ENCODE results near the gene ZFYVE19.

- no peak for TF ChIP-seq CTCF (IDR thresholded peaks at IDR 0.05; ENCODE audit: low read depth, low read length)
- no peak for TF ChIP-seq POLR2A (IDR thresholded peaks at IDR 0.05; ENCODE audit: extremely low read depth, insufficient read length)
- TF ChIP-seq MAX (IDR thresholded peaks at IDR 0.05; ENCODE audit: low read depth, low read length): no peak
These were observed 31.9 kb upstream of the ZFYVE19 start for GRCh38 chr15:40775007-40775406.
